AG04449 (cell line): Measurements from ENCODE around the gene NXPH1.

Experiments used
- CTCF ChIA-PET: fragments of 350-600 bp; formaldehyde crosslinking; extraction: SDS; loops from one replicate; lab custom pipeline; 2021; ENCODE audit warnings: antibody characterized with exemption; lab: Yijun Ruan, JAX
- POLR2A ChIA-PET: fragments of 400-600, 350-600 bp; formaldehyde crosslinking; extraction: SDS; loops from one replicate; lab custom pipeline; 2020; ENCODE audit warnings: antibody characterized with exemption, inconsistent platforms; lab: Yijun Ruan, JAX
- DNase-seq: peaks from one replicate; pipeline ENCODE4 v3.0.0-alpha.2; 2010; ENCODE audit warnings: low read depth, low spot score
- H3K4me3 ChIP-seq: 2 replicates; pipeline ENCODE4 v1.5.1; 2011; ENCODE audit warnings: low read depth, mild to moderate bottlenecking, control low read depth, low read length
- TF ChIP-seq, protein P1 (sequence below): IDR thresholded peaks from one replicate; pipeline ENCODE4 v1.5.1; 2011; ENCODE audit warnings: mild to moderate bottlenecking, moderate library complexity, low read length, control low read depth, inconsistent platforms; ENCODE audit not compliant: insufficient read depth; ENCODE audit errors: missing control alignments

The NXPH1 gene

DNA sequence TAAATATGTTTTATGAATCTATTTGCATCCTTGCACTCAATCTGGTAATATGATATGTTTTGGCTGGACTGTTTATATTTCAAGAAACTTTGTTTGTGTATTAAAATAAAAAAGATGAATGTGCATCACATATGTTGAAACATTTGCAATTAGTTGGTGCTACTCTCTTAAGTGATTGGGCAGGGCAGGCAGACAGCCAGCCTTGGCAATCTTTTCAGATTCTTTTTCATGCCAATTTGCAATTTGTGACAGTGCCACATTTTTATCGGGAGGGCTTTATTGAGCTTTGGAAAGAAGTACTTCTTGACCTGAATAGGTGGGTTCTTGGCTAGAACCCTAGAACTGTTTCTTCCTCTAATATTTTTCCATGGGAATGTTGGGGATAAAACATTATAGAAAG is 152.2 kb downstream of the NXPH1 start:
- no peak for DNase-seq
- ChIA-PET POLR2A (no interaction called here), CTCF (no interaction called here)
- H3K4me3 ChIP-seq = no peak overlapping the region
- TF ChIP-seq, protein P1, sequence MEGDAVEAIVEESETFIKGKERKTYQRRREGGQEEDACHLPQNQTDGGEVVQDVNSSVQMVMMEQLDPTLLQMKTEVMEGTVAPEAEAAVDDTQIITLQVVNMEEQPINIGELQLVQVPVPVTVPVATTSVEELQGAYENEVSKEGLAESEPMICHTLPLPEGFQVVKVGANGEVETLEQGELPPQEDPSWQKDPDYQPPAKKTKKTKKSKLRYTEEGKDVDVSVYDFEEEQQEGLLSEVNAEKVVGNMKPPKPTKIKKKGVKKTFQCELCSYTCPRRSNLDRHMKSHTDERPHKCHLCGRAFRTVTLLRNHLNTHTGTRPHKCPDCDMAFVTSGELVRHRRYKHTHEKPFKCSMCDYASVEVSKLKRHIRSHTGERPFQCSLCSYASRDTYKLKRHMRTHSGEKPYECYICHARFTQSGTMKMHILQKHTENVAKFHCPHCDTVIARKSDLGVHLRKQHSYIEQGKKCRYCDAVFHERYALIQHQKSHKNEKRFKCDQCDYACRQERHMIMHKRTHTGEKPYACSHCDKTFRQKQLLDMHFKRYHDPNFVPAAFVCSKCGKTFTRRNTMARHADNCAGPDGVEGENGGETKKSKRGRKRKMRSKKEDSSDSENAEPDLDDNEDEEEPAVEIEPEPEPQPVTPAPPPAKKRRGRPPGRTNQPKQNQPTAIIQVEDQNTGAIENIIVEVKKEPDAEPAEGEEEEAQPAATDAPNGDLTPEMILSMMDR = no peak

DNA sequence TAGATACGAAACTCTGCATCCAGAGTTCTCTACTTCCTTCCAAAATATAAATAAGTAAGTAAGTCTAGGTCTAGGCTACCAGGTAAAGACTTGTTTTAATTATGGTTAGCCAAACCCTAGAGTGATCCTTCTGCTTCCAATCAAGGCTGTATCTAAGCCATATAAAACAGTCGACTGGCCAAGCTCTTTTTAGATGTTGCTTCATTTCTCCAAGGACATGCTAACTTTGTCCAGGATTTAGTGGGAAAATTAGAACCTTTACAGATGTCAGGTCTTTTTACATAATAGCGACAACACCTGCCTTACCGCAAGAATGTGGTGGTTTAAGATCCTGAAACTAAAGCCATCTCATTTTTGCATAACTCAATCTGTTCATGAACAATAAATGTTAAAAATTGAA is 156.8 kb downstream of the NXPH1 start:
- CTCF ChIA-PET = no interaction called here

DNA sequence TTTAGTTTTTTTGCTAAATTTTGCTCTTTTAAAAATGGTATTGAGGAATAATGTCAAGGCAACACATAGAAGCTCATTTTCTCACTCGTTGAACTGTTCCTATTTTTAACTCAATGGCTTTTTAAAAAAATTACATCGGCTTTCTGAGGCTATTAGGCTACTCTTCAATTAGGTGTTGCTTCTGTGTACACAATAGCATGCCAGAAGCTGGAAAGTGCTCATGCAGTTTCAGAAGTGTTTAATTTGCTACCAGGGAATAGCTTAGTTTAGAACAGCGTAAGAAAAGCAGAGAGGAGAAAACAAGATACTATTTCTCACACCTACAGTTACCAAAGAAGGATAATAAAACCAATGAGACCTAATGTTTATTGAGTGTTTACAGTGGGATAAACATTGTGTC is 157.4 kb downstream of the NXPH1 start:
- TF ChIP-seq, protein P1 = no peak
- POLR2A ChIA-PET = no interaction called here
- CTCF ChIA-PET = no interaction called here
- DNase-seq = no peak
- no peak overlapping the region for H3K4me3 ChIP-seq

More for the DNA sequence above, 156.8 kb downstream of the NXPH1 start:
- POLR2A ChIA-PET = no interaction called here
- DNase-seq = no peak
- TF ChIP-seq, protein P1 = no peak
- no peak overlapping the region for H3K4me3 ChIP-seq

DNA sequence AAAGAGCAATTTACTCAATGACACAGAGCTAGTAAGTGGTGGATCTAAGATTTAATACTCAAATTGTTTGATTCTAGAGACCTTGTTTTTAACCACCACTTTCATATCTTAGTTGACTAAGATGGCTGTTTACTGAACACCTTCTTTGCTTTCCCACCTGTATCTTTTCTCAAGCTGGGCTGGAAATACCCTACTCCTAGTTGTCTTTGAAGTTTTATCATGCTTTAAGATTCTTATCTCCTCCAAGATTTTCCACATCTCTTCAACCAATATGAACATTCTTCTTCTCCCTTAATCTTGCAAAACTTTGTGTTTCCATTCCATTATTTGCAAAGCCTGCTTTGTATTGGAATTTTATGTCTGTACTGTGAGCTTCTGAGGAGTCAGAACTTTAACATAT is 157.9 kb downstream of the NXPH1 start:
- CTCF ChIA-PET = no interaction called here
- TF ChIP-seq, protein P1 = no peak
- POLR2A ChIA-PET = no interaction called here
- DNase-seq = no peak
- H3K4me3 ChIP-seq = no peak overlapping the region

DNA sequence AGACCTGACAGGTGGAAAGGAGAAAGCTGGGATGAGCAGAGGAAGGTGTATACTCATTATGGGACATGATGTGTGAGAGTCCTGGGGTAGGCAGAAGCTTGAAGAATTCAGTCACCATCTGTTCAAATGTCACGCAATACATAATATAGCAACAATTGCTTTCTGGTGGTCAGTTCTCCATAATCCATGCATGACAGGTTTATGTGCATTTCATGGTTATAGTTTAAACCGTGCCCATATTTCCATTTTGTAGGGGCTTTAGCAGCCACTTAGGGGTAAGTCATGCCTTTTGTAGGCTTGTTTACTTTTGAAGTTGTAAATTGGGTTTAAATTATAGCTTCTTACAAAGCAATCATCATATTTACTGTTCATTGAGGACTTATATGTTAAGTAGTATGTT is 158.8 kb downstream of the NXPH1 start:
- CTCF ChIA-PET = no interaction called here
- POLR2A ChIA-PET = no interaction called here
- TF ChIP-seq, protein P1 = no peak

DNA sequence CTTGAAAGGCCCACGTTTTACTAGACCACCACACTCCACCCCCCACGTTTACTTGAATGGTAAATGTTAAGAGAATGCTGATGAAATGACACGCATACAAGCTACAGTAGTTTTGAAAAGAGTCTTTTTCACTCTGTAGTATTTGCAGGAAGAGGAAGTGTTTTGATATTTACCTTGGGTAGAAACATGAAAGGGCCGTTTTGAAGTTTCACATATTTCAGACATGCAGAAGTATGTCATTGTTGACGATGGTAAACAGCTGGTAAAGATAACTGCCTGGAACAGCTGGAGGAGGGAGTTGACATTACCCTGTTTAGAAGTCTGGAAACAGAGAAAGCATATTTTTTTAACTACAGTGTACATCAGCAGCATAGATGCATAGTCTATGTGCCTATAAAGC is 160.7 kb downstream of the NXPH1 start:
- POLR2A ChIA-PET = no interaction called here
- CTCF ChIA-PET = no interaction called here
- DNase-seq = no peak
- no peak overlapping the region for H3K4me3 ChIP-seq
- TF ChIP-seq, protein P1 = no peak

More for the DNA sequence above, 158.8 kb downstream of the NXPH1 start:
- no peak for DNase-seq
- H3K4me3 ChIP-seq = no peak overlapping the region

DNA sequence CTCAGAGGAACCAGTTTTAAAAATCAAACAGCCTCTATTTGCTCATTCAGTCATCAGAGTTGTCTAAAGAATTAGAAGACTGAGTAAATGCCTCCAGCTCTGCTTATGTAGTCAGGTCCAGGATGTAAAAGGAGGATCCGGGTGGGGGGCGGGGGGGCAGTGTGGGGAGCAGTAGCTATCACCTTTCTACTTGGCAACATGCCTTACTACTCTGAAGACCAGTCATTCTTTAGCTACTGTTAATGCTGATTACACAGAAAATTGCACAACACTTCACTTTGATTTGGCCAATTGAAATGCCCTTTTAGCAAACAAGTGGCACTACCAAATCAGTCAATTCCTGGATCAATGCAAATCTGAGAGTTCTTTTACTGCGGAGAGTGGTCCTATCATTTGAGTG is 164.2 kb downstream of the NXPH1 start:
- ChIA-PET POLR2A (no interaction called here), CTCF (no interaction called here)
- no peak for DNase-seq
- TF ChIP-seq, protein P1 = no peak
- H3K4me3 ChIP-seq = no peak overlapping the region
